GM03348 (cell line): Measurements from ENCODE around the gene PBX2.
"Not testable (repeated sequence)": the region's sequence is repeated elsewhere in the genome, so short reads cannot be mapped to it uniquely, and the experiment has no call there.

Experiments
- DNase-seq: peaks from one replicate; pipeline ENCODE4 v3.0.0; 2012; ENCODE audit warnings: low spot score

Gene PBX2

GRCh38 chr6:32202186-32202585 lies 12.2 kb upstream of the PBX2 start:
- no peak for DNase-seq

DNA sequence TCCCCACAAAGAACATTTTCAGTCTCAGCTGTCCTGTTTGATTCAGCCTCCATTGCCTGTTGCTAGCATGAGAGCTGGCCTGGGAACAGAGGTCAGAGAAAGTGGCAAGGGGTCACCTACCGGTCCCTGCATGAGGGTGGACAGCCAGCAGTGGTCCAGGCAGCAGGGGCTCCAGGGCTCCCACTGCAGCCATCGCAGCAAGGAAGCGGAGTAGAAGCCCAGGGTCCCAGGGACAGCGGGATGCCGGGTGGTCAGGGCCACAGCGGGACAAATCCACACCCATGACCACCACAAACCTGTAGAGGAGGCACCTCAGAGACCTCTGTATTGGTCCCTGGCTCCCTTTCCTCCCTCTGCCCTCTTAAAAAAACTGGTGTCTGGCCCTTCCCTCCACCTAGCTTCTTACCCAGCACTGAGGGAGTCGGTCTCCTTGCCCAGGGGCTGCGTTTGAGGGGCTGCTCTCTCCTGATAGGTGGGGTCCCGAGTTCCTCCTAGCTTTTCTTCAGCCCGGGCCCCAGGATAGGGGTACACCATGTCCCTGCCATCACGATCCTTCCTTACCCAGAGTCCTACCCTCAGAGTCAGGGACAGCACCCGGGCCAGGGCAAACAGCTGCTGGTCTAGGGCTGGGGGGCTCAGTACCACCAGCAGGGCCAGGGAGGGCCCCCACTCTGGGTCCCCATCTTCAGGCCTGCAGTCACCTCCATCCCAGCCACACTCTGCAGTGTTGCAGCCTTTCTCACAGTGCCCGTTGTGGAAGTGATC lies 10.9 kb upstream of the PBX2 start:
- DNase-seq: no peak

- no peak for DNase-seq
Observed at GRCh38 chr6:32198866-32199265, 8.9 kb upstream of the PBX2 start.

DNA sequence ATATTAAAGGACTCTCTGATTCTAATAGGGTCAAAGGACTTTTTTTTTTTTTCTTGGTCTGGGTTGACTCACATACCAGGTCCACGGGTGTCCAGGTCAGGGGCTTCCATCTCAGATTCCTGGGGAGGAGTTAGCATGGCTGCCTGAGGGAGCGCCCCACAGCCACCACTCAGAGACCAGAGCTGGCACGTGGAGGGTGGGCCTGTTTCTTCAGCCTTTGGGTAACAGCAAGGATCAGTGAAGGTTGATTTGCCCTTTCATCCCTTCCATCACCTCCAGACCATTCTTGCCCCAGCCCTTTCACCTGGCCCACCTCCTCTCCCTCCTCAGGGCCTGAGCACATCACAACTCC lies 8.3 kb upstream of the PBX2 start:
- DNase-seq: no peak

DNA sequence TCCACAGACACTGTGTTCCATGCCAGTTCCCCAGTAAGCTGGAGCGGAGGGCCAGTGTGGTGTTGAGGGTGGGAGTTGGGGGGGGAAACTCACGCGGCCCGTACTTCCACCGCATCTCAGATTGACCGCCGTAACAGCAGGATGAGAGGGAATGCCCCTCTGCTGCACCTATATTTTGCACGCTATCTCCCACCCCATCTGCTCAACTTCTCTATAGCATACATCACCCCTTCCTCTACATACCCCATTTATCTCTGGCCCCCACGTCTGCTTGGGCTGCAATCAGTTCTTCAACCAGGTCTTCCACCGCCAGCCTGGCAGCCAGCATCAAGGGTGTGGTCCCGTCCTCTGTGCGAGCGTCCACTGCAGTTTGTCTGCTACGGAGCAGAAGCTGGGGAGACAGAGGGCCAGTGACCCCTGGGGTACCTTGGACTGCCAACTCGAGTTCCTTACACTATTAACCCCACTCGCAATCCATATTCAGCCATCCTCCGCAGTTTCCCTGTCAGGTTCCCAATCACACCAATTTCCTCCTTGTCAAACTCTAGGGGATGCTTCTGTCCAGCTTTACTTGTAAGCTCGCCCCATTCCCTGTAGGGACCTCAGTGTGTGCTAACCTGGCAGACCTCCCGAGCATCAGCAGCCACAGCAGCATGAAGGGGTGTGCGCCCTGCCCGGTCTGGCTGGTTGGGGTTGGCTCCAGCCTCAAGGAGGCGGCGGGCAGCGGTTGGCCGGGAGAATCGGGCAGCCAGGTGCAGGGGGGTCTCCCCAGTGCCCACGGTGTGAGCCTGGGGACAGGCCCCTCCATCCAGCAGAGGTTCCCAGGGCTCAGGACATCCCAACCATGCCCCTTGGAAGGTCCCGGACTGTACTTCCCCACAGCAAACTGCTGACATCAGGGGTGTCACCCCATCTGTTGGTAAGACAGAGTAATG lies 6.9 kb upstream of the PBX2 start:
- no peak for DNase-seq

- DNase-seq: peak; percentile 76
Observed at GRCh38 chr6:32195902-32196681, 6.1 kb upstream of the PBX2 start.

DNA sequence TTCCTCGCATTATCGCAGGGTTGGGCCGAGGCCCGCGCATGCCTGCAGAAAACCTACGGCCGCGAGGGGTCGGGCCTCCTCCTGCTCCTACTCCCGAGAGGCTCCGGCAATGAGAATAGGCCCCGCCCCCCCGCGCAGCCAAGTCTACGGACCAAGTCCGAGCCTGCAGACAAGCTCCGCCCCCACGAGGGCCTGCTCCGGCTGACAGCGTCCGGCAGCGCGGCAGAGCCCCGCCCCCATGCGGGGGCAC lies 5.6 kb upstream of the PBX2 start:
- DNase-seq: peak; percentile 98

DNA sequence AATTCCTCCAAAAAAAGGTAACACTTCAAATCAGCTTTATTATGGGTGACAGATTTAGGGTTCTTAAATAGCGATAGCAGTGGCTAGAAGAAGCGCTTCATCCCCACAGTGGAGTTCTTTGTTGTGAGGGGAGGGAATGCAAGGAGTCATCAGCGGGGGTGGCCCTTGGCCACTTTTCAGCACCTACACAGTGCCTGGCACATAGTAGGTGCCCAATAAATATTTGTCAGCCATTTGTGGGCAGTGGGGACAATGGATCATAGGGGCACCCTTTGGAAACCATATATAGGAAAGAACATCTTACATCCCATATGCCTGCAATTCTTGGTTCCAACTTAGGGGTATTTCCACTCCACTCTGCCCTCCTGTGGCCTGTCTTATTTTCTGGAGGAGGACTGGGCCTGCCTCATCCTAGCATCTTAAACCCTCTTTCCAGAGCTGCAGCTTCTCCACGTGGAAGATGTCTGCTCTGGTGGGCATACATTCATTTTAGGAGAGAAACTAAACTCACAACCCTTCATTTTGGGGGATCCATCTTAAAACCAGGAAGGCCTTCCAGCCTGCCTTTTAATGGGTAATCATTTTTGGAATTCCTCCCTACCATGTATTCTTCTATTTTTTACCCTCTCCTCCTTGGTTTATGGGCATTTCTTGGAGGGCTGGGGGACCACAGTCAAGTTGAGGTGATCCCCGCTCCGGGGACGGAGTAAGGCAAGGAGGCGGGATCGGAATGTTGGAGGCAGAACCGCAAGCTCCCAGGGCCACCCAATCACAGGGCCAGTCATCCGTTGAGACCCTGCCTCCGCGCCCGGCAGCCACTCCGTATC lies 5.0 kb upstream of the PBX2 start:
- peak; percentile 50 for DNase-seq

GRCh38 chr6:32194388-32194787 lies 4.4 kb upstream of the PBX2 start:
- no peak for DNase-seq

- not testable (repeated sequence) for DNase-seq
Observed at GRCh38 chr6:32193096-32193495, 3.1 kb upstream of the PBX2 start.

DNA sequence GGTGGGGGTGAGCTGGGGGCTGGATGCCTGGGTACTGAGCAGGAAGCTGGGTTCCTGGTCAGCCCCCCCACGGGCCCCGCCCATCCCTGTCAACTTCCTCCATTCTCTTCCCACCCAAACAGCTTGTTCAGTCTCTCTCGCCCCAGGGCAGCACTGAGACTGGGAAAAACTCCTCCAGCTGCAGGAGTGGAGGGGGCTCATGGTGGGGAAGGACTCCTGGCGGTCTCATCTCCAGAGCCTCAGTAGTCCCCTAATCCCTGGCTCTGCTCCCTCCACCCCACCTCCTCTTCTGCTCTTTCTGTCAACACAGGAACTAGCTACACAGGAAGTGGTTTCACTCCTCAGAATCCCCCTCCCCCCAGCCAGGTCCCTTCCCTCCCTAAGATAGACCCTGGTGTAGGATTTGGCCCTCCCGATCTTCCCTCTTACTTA lies 2.6 kb upstream of the PBX2 start, which contains the start of gene GPSM3:
TSS of gene GPSM3 (minus strand) at position 36 of the 432 bp plus-strand sequence. CDS start 130 bp downstream, outside the sequence.
- peak; percentile 47 for DNase-seq

DNA sequence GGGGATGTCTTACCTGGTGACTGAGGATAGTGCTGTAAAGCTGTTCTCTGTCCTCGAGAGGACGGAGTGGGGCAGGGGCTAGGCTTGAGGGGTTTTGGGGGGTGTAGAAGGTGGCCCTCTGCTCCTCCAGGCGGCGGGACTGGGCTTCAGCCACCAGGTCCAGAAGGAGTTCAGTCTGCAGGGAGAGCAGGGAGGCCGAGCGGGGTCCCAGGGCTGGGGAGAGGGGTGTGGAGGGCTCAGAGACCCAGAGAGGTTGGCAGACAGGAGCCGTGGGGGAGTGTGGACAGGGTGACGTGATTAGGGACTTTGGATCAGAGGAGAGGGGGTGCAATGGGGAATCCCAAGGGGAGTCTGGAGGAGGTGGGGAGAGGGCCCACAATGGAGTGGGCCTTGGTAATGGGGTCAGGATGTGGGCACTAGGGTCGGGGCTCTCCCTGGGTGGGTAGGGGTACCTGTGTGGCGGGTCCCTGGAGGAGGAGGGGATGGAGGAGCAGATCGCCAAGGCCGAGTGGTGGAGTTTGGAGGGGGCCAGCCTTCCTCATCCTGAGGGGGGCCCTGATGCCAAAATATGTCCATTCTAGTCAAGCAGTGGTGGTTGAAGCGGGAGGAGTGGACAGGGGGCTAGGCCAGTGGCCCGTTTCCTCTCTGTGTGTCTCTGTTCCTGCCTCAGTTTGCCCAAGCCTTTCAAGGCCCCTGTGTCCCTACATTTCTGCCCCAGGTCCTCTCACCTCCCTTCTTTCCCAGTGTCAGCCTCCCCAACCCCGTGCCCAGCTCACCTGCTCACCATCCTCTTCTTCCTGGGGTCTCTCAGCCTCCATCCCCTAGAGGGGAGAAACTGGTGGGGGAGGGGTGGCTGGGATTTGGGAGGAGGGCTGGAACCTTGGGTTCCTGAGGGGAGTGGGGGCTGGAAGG lies 1.9 kb upstream of the PBX2 start:
- DNase-seq: no peak

DNA sequence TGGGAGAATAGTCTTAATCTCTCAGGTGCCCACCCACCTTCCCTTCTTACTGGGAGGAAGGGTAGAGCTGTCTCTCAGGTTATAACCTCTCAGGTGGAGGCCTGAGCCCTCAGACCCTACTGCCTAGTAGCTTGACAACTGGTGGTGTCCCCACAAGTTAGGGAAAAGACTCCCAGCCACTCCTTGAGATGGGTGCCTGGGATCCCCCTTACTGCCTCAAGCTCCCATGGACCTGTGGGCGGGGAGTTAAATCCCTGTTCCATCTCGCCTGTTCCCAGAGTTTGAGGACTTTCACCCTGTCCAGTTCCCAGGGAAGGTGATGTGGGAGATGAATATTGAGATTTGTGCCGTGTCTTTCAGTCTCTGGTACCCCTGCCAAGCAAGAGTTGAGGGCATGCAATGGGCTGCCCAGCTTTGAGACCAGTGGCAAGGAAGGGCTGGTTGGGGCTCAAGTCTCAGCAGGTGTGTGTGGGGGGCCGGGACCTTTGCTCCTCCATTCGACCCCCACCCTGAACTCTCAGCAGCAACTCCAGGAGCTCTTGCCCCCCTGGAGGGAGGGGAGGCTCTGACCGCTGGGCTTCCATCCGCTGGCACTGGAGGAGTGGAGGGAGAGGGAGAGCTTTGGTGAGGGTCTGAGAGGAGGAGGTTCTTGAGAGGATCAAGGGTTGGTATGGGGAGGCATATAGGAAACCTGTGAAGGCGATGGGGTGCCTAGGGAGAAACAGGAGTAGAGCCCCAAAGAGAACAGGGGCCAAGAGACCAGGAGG lies 1.1 kb upstream of the PBX2 start:
- no peak for DNase-seq

DNA sequence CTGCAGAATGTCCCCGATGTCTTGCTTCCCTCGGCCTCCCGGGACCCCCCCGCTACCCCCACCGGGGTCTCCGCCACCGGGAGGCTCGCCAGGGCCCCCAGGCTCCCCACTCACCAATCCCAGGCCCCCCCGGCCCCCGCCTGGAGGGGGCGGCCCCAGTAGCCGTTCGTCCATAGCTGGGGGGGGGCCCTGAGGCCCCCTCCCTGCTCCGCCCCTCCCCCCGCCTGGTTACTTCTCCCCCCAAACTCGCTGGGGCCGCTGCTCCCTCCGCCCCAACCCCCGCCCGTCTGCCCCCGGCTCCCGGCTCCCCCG lies 304 bp downstream of the PBX2 start:
- DNase-seq: peak; percentile 24

- no peak for DNase-seq
Observed at GRCh38 chr6:32189069-32189741, 797 bp downstream of the PBX2 start.

DNA sequence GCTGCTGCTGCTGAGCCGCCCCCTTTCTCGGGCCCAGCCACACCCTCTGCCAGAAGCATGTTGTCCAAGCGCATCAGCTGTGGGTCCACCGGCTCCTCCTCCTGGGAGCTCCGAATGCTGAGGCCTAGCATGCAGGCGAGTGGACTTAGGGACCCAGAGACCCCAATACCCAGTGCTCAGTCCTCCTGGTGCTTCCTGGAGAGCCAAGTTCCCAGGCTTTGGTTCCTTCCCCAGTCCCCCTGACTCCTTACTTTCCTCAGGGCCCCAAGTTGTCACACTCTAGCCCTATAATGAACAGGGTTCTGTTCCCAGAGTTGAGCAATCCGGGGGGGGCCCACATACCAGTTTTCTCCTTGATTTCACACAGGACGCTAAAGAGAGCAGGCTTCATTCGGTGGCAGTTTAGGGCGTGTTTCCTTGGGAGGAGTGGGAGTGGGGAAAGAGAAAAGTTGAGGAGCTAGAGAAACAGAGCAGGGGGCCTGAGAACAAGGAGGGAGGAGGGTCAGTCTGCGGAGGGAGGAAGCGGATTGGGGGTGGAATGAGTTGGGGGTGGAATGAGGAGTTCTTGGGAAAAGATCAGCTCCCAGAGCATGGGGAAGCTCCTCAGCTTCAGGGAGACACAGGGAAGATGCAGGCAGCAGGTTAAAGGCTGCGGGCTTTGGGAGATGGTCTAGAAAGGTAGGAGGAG lies 1.5 kb downstream of the PBX2 start:
- DNase-seq: no peak

- not testable (repeated sequence) for DNase-seq
Observed at GRCh38 chr6:32187725-32188380, 2.1 kb downstream of the PBX2 start.

DNA sequence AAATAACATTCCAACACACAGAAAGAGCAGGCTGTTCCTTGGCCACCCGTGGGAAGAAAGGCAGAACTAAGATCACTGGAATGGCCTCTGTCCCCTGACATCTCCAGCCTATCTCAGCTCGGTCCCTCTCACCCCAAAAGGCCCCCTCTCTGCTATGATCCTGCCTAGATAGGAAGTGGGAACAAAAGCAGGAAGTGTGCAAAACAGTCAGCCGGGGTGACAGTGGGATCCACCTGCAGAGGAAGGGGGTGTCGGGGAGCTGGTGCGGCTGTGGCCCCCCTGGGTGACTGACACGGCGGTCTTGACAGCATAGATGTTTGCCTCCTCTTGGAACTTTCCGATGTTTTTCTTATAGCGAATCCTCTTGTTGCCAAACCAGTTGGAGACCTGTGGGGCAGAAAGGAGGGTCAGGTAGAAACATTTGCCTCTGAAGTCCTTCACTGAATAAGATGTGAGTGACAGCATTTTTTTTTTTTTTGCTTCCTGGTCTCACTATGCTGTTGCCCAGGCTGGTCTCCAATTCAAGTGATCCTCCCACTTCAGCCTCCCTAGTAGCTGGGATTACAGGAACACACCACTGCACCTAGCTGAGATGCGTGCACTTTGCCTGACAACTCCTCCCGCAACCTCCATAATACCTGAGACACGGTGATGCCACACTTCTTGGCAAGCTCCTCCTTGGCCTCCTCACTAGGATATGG lies 2.8 kb downstream of the PBX2 start:
- no peak for DNase-seq
